ENCODE data around the gene GREM1. TPM values are rescaled to one million over a fixed set of nuclear protein-coding genes. Genes with fewer than 3 reads are reported as not detected.

The GREM1 gene
- total RNA-seq, 3 donors from 2014 or later (not counting 1 experiment from before 2014, with no cell fraction given), result not detected

- Histone ChIP-seq H3K4me1 (ENCODE audit: control insufficient read depth, insufficient read depth, low read length) (peaks cover 13% of the 10 kb centered on the region), H3K9me3 (ENCODE audit: control insufficient read depth, insufficient read depth, low read length) (no peaks in the 10 kb centered on the region), H3K36me3 (ENCODE audit: control insufficient read depth, insufficient read depth, low read length) (no peaks in the 10 kb centered on the region), H3K4me3 (ENCODE audit: low read length) (no peak overlapping the region), H3K27ac (ENCODE audit: low read length) (no peak overlapping the region), H3K27me3 (ENCODE audit: control insufficient read depth, insufficient read depth, low read length) (peaks cover 27% of the 10 kb centered on the region)
- ATAC-seq (no peak), DNase-seq (no peak)
- intact Hi-C loops (cut with micrococcal nuclease), result no loop called here
- WGBS (ENCODE audit: insufficient coverage), result 6% methylated on average over 70 of the region's 70 CpGs
- peak overlapping the region; percentile 11 for H3K4me3 Mint-ChIP-seq
- no peak overlapping the region for H3K27ac Mint-ChIP-seq
- H3K4me1 Mint-ChIP-seq, result peaks cover 7 to 15% of the 10 kb centered on the region in 2 donors
- peaks cover 52 to 69% of the 10 kb centered on the region in 2 donors for H3K27me3 Mint-ChIP-seq (ENCODE audit: low read depth in 2 of 2)
- no peaks in the 10 kb centered on the region for H3K36me3 Mint-ChIP-seq
- TF ChIP-seq CTCF (IDR thresholded peaks at IDR 0.05), result no peak
- H3K9me3 Mint-ChIP-seq, result no peaks in the 10 kb centered on the region
Observed at GRCh38 chr15:32718821-32719716, 1.3 kb downstream of the GREM1 start.

GRCh38 chr15:32721596-32721995 lies 3.8 kb downstream of the GREM1 start:
- peaks cover 13% of the 10 kb centered on the region for H3K4me1 ChIP-seq (ENCODE audit: control insufficient read depth, insufficient read depth, low read length)
- Mint-ChIP-seq H3K36me3 (peaks cover 6% of the 10 kb centered on the region), H3K27me3 (ENCODE audit: low read depth in 2 of 2) (peaks cover 47 to 66% of the 10 kb centered on the region in 2 donors), H3K4me1 (peaks cover 6 to 13% of the 10 kb centered on the region in 2 donors), H3K4me3 (no peak overlapping the region), H3K9me3 (peaks cover 0 to 4% of the 10 kb centered on the region in 2 donors), H3K27ac (no peak overlapping the region)
- 87% methylated on average over 6 of the region's 6 CpGs for WGBS (ENCODE audit: insufficient coverage)
- TF ChIP-seq CTCF (IDR thresholded peaks at IDR 0.05), result no peak
- no peaks in the 10 kb centered on the region for H3K36me3 ChIP-seq (ENCODE audit: control insufficient read depth, insufficient read depth, low read length)
- no peak overlapping the region for H3K4me3 ChIP-seq (ENCODE audit: low read length)
- no peaks in the 10 kb centered on the region for H3K9me3 ChIP-seq (ENCODE audit: control insufficient read depth, insufficient read depth, low read length)
- H3K27ac ChIP-seq (ENCODE audit: low read length), result no peak overlapping the region
- no peak for DNase-seq
- peaks cover 19% of the 10 kb centered on the region for H3K27me3 ChIP-seq (ENCODE audit: control insufficient read depth, insufficient read depth, low read length)
- intact Hi-C loops (cut with micrococcal nuclease), result no loop called here
- no peak for ATAC-seq

- Mint-ChIP-seq H3K27ac (no peak overlapping the region), H3K4me3 (no peak overlapping the region), H3K27me3 (ENCODE audit: low read depth in 2 of 2) (peaks cover 45 to 66% of the 10 kb centered on the region in 2 donors), H3K4me1 (peaks cover under 1 to 9% of the 10 kb centered on the region in 2 donors), H3K9me3 (peaks cover 0 to 4% of the 10 kb centered on the region in 2 donors), H3K36me3 (peaks cover 7% of the 10 kb centered on the region)
- TF ChIP-seq CTCF (IDR thresholded peaks at IDR 0.05), result no peak
- DNase-seq, result no peak
- H3K4me1 ChIP-seq (ENCODE audit: control insufficient read depth, insufficient read depth, low read length), result peaks cover 13% of the 10 kb centered on the region
- H3K9me3 ChIP-seq (ENCODE audit: control insufficient read depth, insufficient read depth, low read length), result no peaks in the 10 kb centered on the region
- intact Hi-C loops (cut with micrococcal nuclease), result no loop called here
- no peaks in the 10 kb centered on the region for H3K36me3 ChIP-seq (ENCODE audit: control insufficient read depth, insufficient read depth, low read length)
- no peak for ATAC-seq
- no peak overlapping the region for H3K27ac ChIP-seq (ENCODE audit: low read length)
- H3K27me3 ChIP-seq (ENCODE audit: control insufficient read depth, insufficient read depth, low read length), result peaks cover 19% of the 10 kb centered on the region
- no peak overlapping the region for H3K4me3 ChIP-seq (ENCODE audit: low read length)
Observed at GRCh38 chr15:32722136-32722535, 4.3 kb downstream of the GREM1 start.

Data from natural killer cell (primary cell).